Keratinocyte (primary cell): ENCODE results near the gene TMEM9B. TPM values are rescaled to one million over a fixed set of nuclear protein-coding genes. Genes with fewer than 3 reads are reported as not detected.

Experiments
- DNase-seq: peaks from one replicate; pipeline ENCODE4 v3.0.0-alpha.2; 2011; ENCODE audit warnings: low read depth, missing footprints, low spot score
- FAIRE-seq: peaks from 2 replicates; lab custom pipeline; 2011; peaks lifted over from hg19 to GRCh38; lab: Jason Lieb, UNC
- H2AFZ ChIP-seq: 2 replicates; pipeline ENCODE4 v1.6.0; 2012; ENCODE audit warnings: low read length, control low read depth, inconsistent platforms; ENCODE audit not compliant: control insufficient read depth
- H3K27ac ChIP-seq: 2 replicates; pipeline ENCODE4 v1.5.1; 2011; ENCODE audit warnings: low read length; ENCODE audit not compliant: control insufficient read depth, insufficient read depth
- H3K27me3 ChIP-seq: 3 replicates; pipeline ENCODE4 v1.6.0; 2011; ENCODE audit warnings: low read length; ENCODE audit not compliant: control insufficient read depth, insufficient read depth; ENCODE audit errors: extremely low read depth
- H3K36me3 ChIP-seq, 2 experiments: 2 replicates in 1 of 2; 3 replicates in 1 of 2; pipeline ENCODE4 v1.5.1; 2011; ENCODE audit warnings: low read length in 2 of 2, mild to moderate bottlenecking in 1 of 2; ENCODE audit not compliant: control insufficient read depth in 2 of 2, insufficient read depth in 2 of 2; ENCODE audit errors: extremely low read depth in 1 of 2
- H3K4me1 ChIP-seq: 3 replicates; pipeline ENCODE4 v1.5.1; 2011; ENCODE audit warnings: low read length; ENCODE audit not compliant: control insufficient read depth, insufficient read depth; ENCODE audit errors: extremely low read depth
- H3K4me2 ChIP-seq: 3 replicates; pipeline ENCODE4 v1.6.0; 2011; ENCODE audit warnings: low read depth, low read length; ENCODE audit not compliant: control insufficient read depth, insufficient read depth; ENCODE audit errors: extremely low read depth
- H3K4me3 ChIP-seq, 3 experiments: fragments of 200-600 bp in 1 of 3; sonication (generic) in 1 of 3; 2 replicates in 2 of 3; 3 replicates in 1 of 3; pipeline ENCODE4 v1.5.1; 2011 to 2016; ENCODE audit warnings: low read length in 3 of 3, mild to moderate bottlenecking in 3 of 3, control low read depth in 2 of 3, inconsistent platforms in 1 of 3, low read depth in 1 of 3, mixed read lengths in 1 of 3, mixed run types in 1 of 3, moderate library complexity in 1 of 3; ENCODE audit not compliant: control insufficient read depth in 2 of 3, insufficient read depth in 2 of 3; ENCODE audit errors: extremely low read depth in 1 of 3
- H3K79me2 ChIP-seq: 2 replicates; pipeline ENCODE4 v1.6.0; 2012; ENCODE audit warnings: low read length; ENCODE audit not compliant: control insufficient read depth, insufficient read depth
- H3K9ac ChIP-seq: 3 replicates; pipeline ENCODE4 v1.6.0; 2011; ENCODE audit warnings: low read length; ENCODE audit not compliant: control insufficient read depth, insufficient read depth; ENCODE audit errors: extremely low read depth
- H3K9me1 ChIP-seq: 3 replicates; pipeline ENCODE4 v1.6.0; 2011; ENCODE audit warnings: low read length; ENCODE audit not compliant: control insufficient read depth, insufficient read depth; ENCODE audit errors: extremely low read depth
- H3K9me3 ChIP-seq: 2 replicates; pipeline ENCODE4 v1.5.1; 2012; ENCODE audit warnings: low read depth, low read length; ENCODE audit not compliant: control insufficient read depth
- H4K20me1 ChIP-seq: 3 replicates; pipeline ENCODE4 v1.6.0; 2011; ENCODE audit warnings: low read length; ENCODE audit not compliant: control insufficient read depth, insufficient read depth; ENCODE audit errors: extremely low read depth
- CTCF ChIP-seq, 3 experiments: IDR thresholded peaks in 1 of 3; conservative IDR thresholded peaks in 1 of 3; optimal IDR thresholded peaks in 1 of 3; 2 replicates in 2 of 3; 3 replicates in 1 of 3; pipeline versions ENCODE3 to v1.5.1; 2011; ENCODE audit warnings: low read length in 3 of 3, mild to moderate bottlenecking in 3 of 3, moderate library complexity in 2 of 3, control low read depth in 1 of 3, inconsistent platforms in 1 of 3; ENCODE audit not compliant: insufficient read depth in 2 of 3; ENCODE audit errors: extremely low read depth in 1 of 3
- EZH2 ChIP-seq: IDR thresholded peaks from one replicate; pipeline ENCODE4 v1.6.1; 2012; ENCODE audit warnings: inconsistent platforms, mild to moderate bottlenecking, low read length, moderate library complexity
- dilution Hi-C: fragments of 300-500 bp; cut with MboI; formaldehyde crosslinking; loops from one replicate; pipeline ENCODE4 v1.7.0; 2020; ENCODE audit warnings: low sequenced_read_pairs; ENCODE audit not compliant: extremely low pct_ligation_motif_present
- polyA plus RNA-seq, 5 experiments: library from polyadenylated mRNA; depleted of rRNA in 3 of 5; stranded (reverse) in 3 of 5; stranded (forward) in 1 of 5; unstranded in 1 of 5; fragments of >200 nt; gene quantifications; 1 replicate in 1 of 5; 2 replicates in 3 of 5; 3 replicates in 1 of 5; pipeline versions ENCODE4 v1.2.1 to v1.2.3, GENCODE V29; 2011 to 2012; ENCODE audit warnings: missing spikeins in 2 of 5, low read depth in 1 of 5, low replicate concordance in 1 of 5

Gene TMEM9B
- polyA plus RNA-seq, 1 donor (not counting 4 experiments of a cell fraction or from before 2014, with no cell fraction given): 60.8 TPM

GRCh38 chr11:8997451-8997850 is 33.2 kb upstream of the TMEM9B start:
- H2AFZ ChIP-seq: no peak overlapping the region
- DNase-seq (no peak), FAIRE-seq (no peak)
- H4K20me1 ChIP-seq: no peaks in the 10 kb centered on the region
- TF ChIP-seq CTCF (optimal IDR thresholded peaks at IDR 0.05 in 1 of 3, IDR thresholded peaks at IDR 0.05 in 1 of 3, conservative IDR thresholded peaks at IDR 0.05 in 1 of 3; ENCODE audit: extremely low read depth in 1 of 3, insufficient read depth in 2 of 3, low read length in 3 of 3) (no peak), EZH2 (no peak)
- H3K4me2 ChIP-seq: no peak overlapping the region
- no peaks in the 10 kb centered on the region for H3K27me3 ChIP-seq
- H3K4me3 ChIP-seq: no peak overlapping the region
- H3K27ac ChIP-seq: no peak overlapping the region
- no peak overlapping the region for H3K9ac ChIP-seq
- H3K36me3 ChIP-seq: no peaks in the 10 kb centered on the region
- H3K9me1 ChIP-seq: no peaks in the 10 kb centered on the region
- peaks cover 8% of the 10 kb centered on the region for H3K4me1 ChIP-seq
- H3K79me2 ChIP-seq: no peaks in the 10 kb centered on the region
- dilution Hi-C loops: no loop called here
- H3K9me3 ChIP-seq: no peaks in the 10 kb centered on the region

GRCh38 chr11:8989453-8989852 is 25.2 kb upstream of the TMEM9B start:
- DNase-seq (no peak), FAIRE-seq (no peak)
- Histone ChIP-seq H3K36me3 (no peaks in the 10 kb centered on the region), H3K9me1 (no peaks in the 10 kb centered on the region), H3K79me2 (no peaks in the 10 kb centered on the region), H3K9me3 (no peaks in the 10 kb centered on the region), H3K27me3 (no peaks in the 10 kb centered on the region), H3K27ac (no peak overlapping the region), H3K4me1 (no peaks in the 10 kb centered on the region), H2AFZ (no peak overlapping the region), H3K4me2 (no peak overlapping the region), H4K20me1 (no peaks in the 10 kb centered on the region), H3K9ac (no peak overlapping the region), H3K4me3 (no peak overlapping the region)
- TF ChIP-seq EZH2 (no peak), CTCF (optimal IDR thresholded peaks at IDR 0.05 in 1 of 3, IDR thresholded peaks at IDR 0.05 in 1 of 3, conservative IDR thresholded peaks at IDR 0.05 in 1 of 3; ENCODE audit: extremely low read depth in 1 of 3, insufficient read depth in 2 of 3, low read length in 3 of 3) (no peak)
- dilution Hi-C loops: no loop called here
